ENCODE results near the gene MTG2. TPM values are rescaled to one million over a fixed set of nuclear protein-coding genes. Genes with fewer than 3 reads are reported as not detected.

Gene MTG2
- total and polyA plus RNA-seq, 2 of the 13 experiments (the other 11 are each of a cell fraction or from before 2014, with no cell fraction given), result 20.4 to 37.8 TPM

DNA sequence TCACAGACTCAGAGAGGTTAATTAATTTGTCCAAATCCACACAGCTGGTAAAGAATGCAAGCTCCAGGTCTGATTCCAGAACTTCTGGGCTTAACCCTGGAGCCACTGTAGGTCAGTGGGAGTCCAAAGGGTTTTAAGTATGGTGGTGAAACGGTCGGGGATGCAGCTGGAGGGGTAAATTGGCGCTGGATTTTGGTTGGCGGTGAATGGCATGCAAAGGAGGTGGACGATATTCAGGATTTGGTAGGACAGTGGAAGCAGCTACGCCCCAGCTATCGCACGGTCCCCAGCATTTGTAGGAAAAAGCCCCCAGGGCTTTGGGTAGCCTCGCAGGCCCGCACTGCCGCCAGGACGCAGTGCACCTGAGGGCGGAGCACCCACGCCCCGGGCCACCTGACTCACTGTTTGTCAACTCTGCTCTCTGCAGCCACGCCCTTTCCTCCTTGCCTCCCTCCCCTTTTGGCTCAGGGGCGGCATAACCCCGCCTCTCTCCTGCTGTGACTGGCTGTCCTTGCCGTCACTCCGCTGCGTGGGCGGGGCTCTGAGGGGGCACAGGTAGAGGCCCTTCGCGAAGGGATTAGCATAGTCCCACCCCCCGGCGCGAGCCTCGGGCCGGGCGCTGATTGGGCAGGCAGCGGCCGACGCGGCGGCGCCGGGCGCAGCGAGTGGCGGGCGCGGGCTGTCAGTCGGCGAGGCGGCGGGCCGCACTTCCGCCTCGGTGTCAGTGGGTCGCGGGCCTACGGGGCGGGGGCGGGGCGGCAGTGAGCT lies 55.2 kb downstream of the MTG2 start, which contains the start of gene OSBPL2 (continued):
- TF ChIP-seq EP300 (IDR thresholded peaks at IDR 0.05; ENCODE audit: low read depth in 2 of 2, low read length in 2 of 2), result peak in 1 of 2 experiments; percentile 59; a peak in 1 of 4 replicates
- TF ChIP-seq EP300 (CRISPR knock-in tag; IDR thresholded peaks at IDR 0.05; ENCODE audit: borderline replicate concordance), result no peak; the same call in 1 of the 2 replicates
- TF ChIP-seq ZNF615 (CRISPR knock-in tag; IDR thresholded peaks at IDR 0.05; ENCODE audit: borderline replicate concordance), result no peak
- no peak for TF ChIP-seq TBP (CRISPR knock-in tag; IDR thresholded peaks at IDR 0.05)
- TF ChIP-seq TRIM24 (CRISPR knock-in tag; IDR thresholded peaks at IDR 0.05), result no peak
- TF ChIP-seq GTF3A (CRISPR knock-in tag; conservative IDR thresholded peaks at IDR 0.05), result no peak; the same call in 1 of the 2 replicates
- no peak for TF ChIP-seq ZBTB8A (CRISPR knock-in tag; IDR thresholded peaks at IDR 0.05; ENCODE audit: borderline replicate concordance, low read depth)
- peak; percentile 44; the same call in 1 of the 2 replicates for TF ChIP-seq NFKB2 (CRISPR knock-in tag; IDR thresholded peaks at IDR 0.05; ENCODE audit: borderline replicate concordance)
- peak; percentile 72; the same call in 1 of the 2 replicates for TF ChIP-seq KAT8 (CRISPR knock-in tag; IDR thresholded peaks at IDR 0.05)
- no peak for TF ChIP-seq NFE2L1 (CRISPR knock-in tag; IDR thresholded peaks at IDR 0.05; ENCODE audit: borderline replicate concordance)
- TF ChIP-seq RELA (CRISPR knock-in tag; IDR thresholded peaks at IDR 0.05), result 0 out of 2 replicates have a peak, but pooled peaks have one; percentile 12
- TF ChIP-seq IKZF4 (CRISPR knock-in tag; IDR thresholded peaks at IDR 0.05; ENCODE audit: borderline replicate concordance, low read depth, not compliant biosample characterization), result no peak
- peak; percentile 57; the same call in 1 of the 2 replicates for TF ChIP-seq ZNF343 (CRISPR knock-in tag; IDR thresholded peaks at IDR 0.05)
- TF ChIP-seq ZNF232 (CRISPR knock-in tag; IDR thresholded peaks at IDR 0.05; ENCODE audit: borderline replicate concordance), result no peak; the same call in 1 of the 2 replicates
- TF ChIP-seq YEATS2 (CRISPR knock-in tag; IDR thresholded peaks at IDR 0.05; ENCODE audit: borderline replicate concordance), result peak; percentile 57; the same call in 1 of the 2 replicates
- no peak for TF ChIP-seq ZBTB40 (IDR thresholded peaks at IDR 0.05)
- TF ChIP-seq ZBTB40 (CRISPR knock-in tag; IDR thresholded peaks at IDR 0.05), result no peak
- TF ChIP-seq ZNF552 (CRISPR knock-in tag; IDR thresholded peaks at IDR 0.05; ENCODE audit: borderline replicate concordance), result no peak
- TF ChIP-seq, protein P1, sequence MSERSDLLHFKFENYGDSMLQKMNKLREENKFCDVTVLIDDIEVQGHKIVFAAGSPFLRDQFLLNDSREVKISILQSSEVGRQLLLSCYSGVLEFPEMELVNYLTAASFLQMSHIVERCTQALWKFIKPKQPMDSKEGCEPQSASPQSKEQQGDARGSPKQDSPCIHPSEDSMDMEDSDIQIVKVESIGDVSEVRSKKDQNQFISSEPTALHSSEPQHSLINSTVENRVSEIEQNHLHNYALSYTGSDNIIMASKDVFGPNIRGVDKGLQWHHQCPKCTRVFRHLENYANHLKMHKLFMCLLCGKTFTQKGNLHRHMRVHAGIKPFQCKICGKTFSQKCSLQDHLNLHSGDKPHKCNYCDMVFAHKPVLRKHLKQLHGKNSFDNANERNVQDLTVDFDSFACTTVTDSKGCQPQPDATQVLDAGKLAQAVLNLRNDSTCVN (CRISPR knock-in tag; IDR thresholded peaks at IDR 0.05; ENCODE audit: borderline replicate concordance), result 0 out of 2 replicates have a peak, but pooled peaks have one; percentile 50

All from HepG2 (cell line).